GM12878 (cell line): ENCODE data around the gene CD177. TPM values are rescaled to one million over a fixed set of nuclear protein-coding genes. Genes with fewer than 3 reads are reported as not detected.
"Not testable (repeated sequence)": the region's sequence is repeated elsewhere in the genome, so short reads cannot be mapped to it uniquely, and the experiment has no call there.

Experiments
- ATAC-seq: fragments of 200-7000 bp; cut with Tn5 transposase; 3 replicates; pipeline ENCODE4 v1.9.1; 2020; ENCODE audit warnings: mild to moderate bottlenecking, moderate library complexity
- BruUV-seq: library from RNA; stranded (reverse); fragments of 400-500 nt; replicated peaks from 2 replicates; lab custom pipeline; 2021; lab: Mats Ljungman, UMichigan
- CTCF ChIA-PET: fragments of 300-600 bp; sonication (Branson Sonifier 250); formaldehyde crosslinking; extraction: SDS; loops from one replicate; lab custom pipeline; 2021; ENCODE audit warnings: inconsistent platforms; lab: Yijun Ruan, JAX
- POLR2A ChIA-PET: fragments of 350-600 bp; formaldehyde crosslinking; extraction: SDS; loops from one replicate; lab custom pipeline; 2021; ENCODE audit warnings: inconsistent platforms; lab: Charles Lee
- RAD21 ChIA-PET: fragments of 300-600 bp; sonication (Branson Sonifier 250); formaldehyde crosslinking; loops from one replicate; lab custom pipeline; 2023; ENCODE audit warnings: antibody characterized with exemption; ENCODE audit not compliant: unreplicated experiment; lab: Charles Lee
- SMC1A ChIA-PET: fragments of 300-600 bp; sonication (Branson Sonifier 250); formaldehyde crosslinking; loops from one replicate; lab custom pipeline; 2023; ENCODE audit not compliant: unreplicated experiment, uncharacterized antibody; lab: Charles Lee
- DNase-seq: peaks from one replicate; pipeline ENCODE4 v3.0.0-alpha.2; 2011; ENCODE audit warnings: low read depth, low spot score
- FAIRE-seq: peaks from 3 replicates; lab custom pipeline; 2011; peaks lifted over from hg19 to GRCh38; lab: Jason Lieb, UNC
- H2AFZ ChIP-seq: 2 replicates; pipeline ENCODE4 v1.6.0; 2011; ENCODE audit warnings: low read depth, low read length, control low read depth; ENCODE audit not compliant: control insufficient read depth
- H3K27ac ChIP-seq: 2 replicates; pipeline ENCODE4 v1.5.1; 2011; ENCODE audit warnings: control low read depth; ENCODE audit not compliant: control insufficient read depth, insufficient read depth
- H3K27me3 ChIP-seq, 2 experiments: replicated peaks in 1 of 2; 2 replicates each; pipeline versions ENCODE4 v1.6.0 to v1.6.1; 2011; ENCODE audit warnings: low read length in 1 of 2; ENCODE audit not compliant: control insufficient read depth in 2 of 2, insufficient read depth in 2 of 2
- H3K36me3 ChIP-seq, 2 experiments: 2 replicates each; pipeline ENCODE4 v1.5.1; 2011; ENCODE audit warnings: low read length in 1 of 2; ENCODE audit not compliant: control insufficient read depth in 2 of 2, insufficient read depth in 2 of 2
- H3K4me1 ChIP-seq: 2 replicates; pipeline ENCODE4 v1.6.1; 2011; ENCODE audit warnings: mild to moderate bottlenecking, low read length, moderate library complexity, mixed read lengths; ENCODE audit not compliant: control insufficient read depth, insufficient read depth
- H3K4me2 ChIP-seq: 2 replicates; pipeline ENCODE4 v1.6.0; 2011; ENCODE audit warnings: control low read depth; ENCODE audit not compliant: control insufficient read depth, insufficient read depth
- H3K4me3 ChIP-seq: fragments of 200-600 bp; sonication (generic); 2 replicates; pipeline ENCODE4 v1.5.1; 2016
- H3K79me2 ChIP-seq: 2 replicates; pipeline ENCODE4 v1.6.0; 2011; ENCODE audit warnings: low read length; ENCODE audit not compliant: control insufficient read depth, insufficient read depth
- H3K9ac ChIP-seq: 2 replicates; pipeline ENCODE4 v1.8.0; 2011; ENCODE audit warnings: low read length, control low read depth, mixed read lengths; ENCODE audit not compliant: control insufficient read depth, insufficient read depth
- H3K9me3 ChIP-seq: replicated peaks from 3 replicates; pipeline ENCODE4 v1.5.1; 2011; ENCODE audit warnings: mild to moderate bottlenecking, low read length; ENCODE audit not compliant: control insufficient read depth, insufficient read depth
- H4K20me1 ChIP-seq: 2 replicates; pipeline ENCODE4 v1.6.0; 2011; ENCODE audit not compliant: control insufficient read depth, insufficient read depth
- WGBS: methylation state at CpG from one replicate; pipeline ENCODE4 v1.1.6; 2016; ENCODE audit warnings: low lambda C conversion rate; ENCODE audit not compliant: insufficient replicate concordance, insufficient coverage; ENCODE audit errors: missing lambda C conversion rate; 5-methylcytosine and 5-hydroxymethylcytosine counted together
- in situ Hi-C: fragments of 300-500 bp; cut with MboI; formaldehyde crosslinking; loops from 9 replicates; pipeline ENCODE4 v1.14.3; 2018; ENCODE audit warnings: mixed read lengths
- intact Hi-C: fragments of 100-400 bp; cut with micrococcal nuclease; formaldehyde crosslinking; loops from one replicate; pipeline ENCODE4 v1.14.2; 2022; ENCODE audit not compliant: unreplicated experiment
- polyA plus RNA-seq, 11 experiments: library from polyadenylated mRNA; depleted of rRNA in 4 of 11; unstranded in 6 of 11; stranded (reverse) in 5 of 11; fragments of >200 nt; fragmentation: Nextera tagmentation in 4 of 11; fragmentation: Illumina TruSeq in 1 of 11; extraction: Ambion mirVana in 4 of 11; extraction: Trizol in 1 of 11; gene quantifications; 1 replicate in 1 of 11; 2 replicates in 10 of 11; pipeline versions ENCODE4 v1.2.1 to v1.2.3, GENCODE V29; 2011 to 2016; ENCODE audit warnings: inconsistent platforms in 2 of 11, missing spikeins in 2 of 11, low read depth in 1 of 11
- total RNA-seq, 4 experiments: library from RNA; depleted of rRNA in 3 of 4; stranded (reverse); fragments of >200 nt in 3 of 4; fragmentation: Illumina TruSeq in 1 of 4; extraction: Trizol in 1 of 4; gene quantifications; 2 replicates each; pipeline versions ENCODE4 v1.2.1 to v1.2.3, GENCODE V29; 2013 to 2021

CD177 gene
- total and polyA plus RNA-seq, 10 of the 15 experiments (the other 5 are each of a cell fraction or from before 2014, with no cell fraction given) = not detected

DNA sequence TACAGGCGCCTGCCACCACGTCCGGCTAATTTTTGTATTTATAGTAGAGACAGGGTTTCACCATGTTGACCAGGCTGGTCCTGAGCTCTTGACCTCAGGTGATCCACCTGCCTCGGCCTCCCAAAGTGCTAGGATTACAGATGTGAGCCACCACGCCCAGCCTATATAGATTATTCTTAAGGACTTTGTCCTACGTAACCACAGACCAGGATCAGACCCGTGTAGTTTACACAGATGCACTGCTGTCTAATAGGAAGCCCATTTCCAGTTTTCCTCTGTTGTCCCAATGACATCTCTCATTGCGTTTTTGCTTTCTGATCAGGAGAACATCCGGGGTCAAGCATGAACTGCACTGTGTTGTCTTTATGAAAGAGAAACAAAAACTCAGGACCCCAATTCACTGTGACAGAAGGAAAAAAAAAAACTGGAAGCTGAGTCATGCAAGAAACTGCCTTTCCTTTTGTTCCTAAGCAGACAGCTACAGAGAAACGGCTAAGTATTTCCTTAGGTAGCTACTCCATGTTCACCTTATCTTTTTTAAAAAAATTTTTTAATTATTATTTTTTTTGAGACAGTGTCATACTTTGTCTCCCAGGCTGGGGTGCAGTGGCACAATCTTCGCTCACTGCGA is 29.2 kb downstream of the CD177 start:
- H3K36me3 ChIP-seq, H3K4me3 ChIP-seq, H3K27ac ChIP-seq, POLR2A ChIA-PET, BruUV-seq, H3K79me2 ChIP-seq, SMC1A ChIA-PET, in situ Hi-C loops, H3K4me1 ChIP-seq, H3K27me3 ChIP-seq, FAIRE-seq, CTCF ChIA-PET, ATAC-seq, H4K20me1 ChIP-seq, H3K9me3 ChIP-seq, RAD21 ChIA-PET, H3K4me2 ChIP-seq, DNase-seq, H2AFZ ChIP-seq, H3K9ac ChIP-seq, intact Hi-C loops: not testable (repeated sequence)
- WGBS = 25% methylated on average over 12 of the region's 12 CpGs

DNA sequence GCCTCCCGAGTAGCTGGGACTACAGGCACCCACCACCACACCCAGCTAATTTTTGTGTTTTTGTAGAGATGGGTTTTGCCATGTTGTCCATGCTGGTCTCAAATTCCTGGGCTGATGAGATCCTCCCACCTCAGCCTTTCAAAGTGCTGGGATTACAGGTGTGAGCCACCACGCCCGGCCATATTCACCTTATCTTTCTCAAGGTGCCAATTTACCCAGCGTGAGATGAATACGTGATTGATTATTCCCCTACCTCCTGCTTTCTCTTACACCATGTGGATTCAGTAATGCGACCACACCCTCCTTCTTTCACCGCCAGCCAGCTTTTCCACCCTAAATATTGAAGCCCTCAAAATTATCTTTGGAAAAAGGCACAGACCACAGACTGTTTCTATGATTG is 29.8 kb downstream of the CD177 start:
- H3K27me3 ChIP-seq = not testable (repeated sequence)
- 84% methylated on average over 7 of the region's 7 CpGs for WGBS

DNA sequence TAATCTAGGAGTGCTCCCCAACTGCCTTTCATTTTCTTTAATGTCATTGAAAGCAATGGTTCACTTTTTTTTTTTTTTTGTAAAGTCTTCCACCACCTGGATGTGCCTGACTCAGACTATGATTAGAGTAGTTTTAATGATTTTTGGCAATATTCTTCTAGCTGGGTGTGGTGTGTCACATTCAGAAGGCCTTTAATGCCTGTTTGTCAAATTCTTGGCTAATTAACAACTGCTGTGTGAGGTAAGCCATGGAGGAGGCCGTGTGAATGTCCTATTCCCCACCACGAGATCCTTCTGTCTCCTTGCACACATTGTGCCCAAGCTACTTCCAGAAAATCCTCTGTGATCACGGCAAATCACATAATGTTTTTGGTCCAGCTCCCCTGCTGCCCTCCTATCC is 30.3 kb downstream of the CD177 start:
- intact Hi-C loops, H3K9ac ChIP-seq, H3K27me3 ChIP-seq, RAD21 ChIA-PET, CTCF ChIA-PET, DNase-seq, H3K27ac ChIP-seq, POLR2A ChIA-PET, H3K4me1 ChIP-seq, H2AFZ ChIP-seq, H3K9me3 ChIP-seq, H4K20me1 ChIP-seq, H3K4me2 ChIP-seq, SMC1A ChIA-PET, H3K79me2 ChIP-seq, BruUV-seq, FAIRE-seq, ATAC-seq, in situ Hi-C loops, H3K36me3 ChIP-seq, H3K4me3 ChIP-seq: not testable (repeated sequence)
- WGBS = 12% methylated on average over 3 of the region's 3 CpGs

More for the DNA sequence above, 29.8 kb downstream of the CD177 start:
- DNase-seq, CTCF ChIA-PET, H3K79me2 ChIP-seq, in situ Hi-C loops, POLR2A ChIA-PET, BruUV-seq, intact Hi-C loops, H4K20me1 ChIP-seq, H3K27ac ChIP-seq, FAIRE-seq, H3K4me1 ChIP-seq, SMC1A ChIA-PET, H3K4me3 ChIP-seq, RAD21 ChIA-PET, H3K9ac ChIP-seq, H3K4me2 ChIP-seq, H2AFZ ChIP-seq, ATAC-seq, H3K36me3 ChIP-seq, H3K9me3 ChIP-seq: not testable (repeated sequence)

GRCh38 chr19:43390903-43391551 is 37.5 kb downstream of the CD177 start:
- CTCF ChIA-PET, H3K9ac ChIP-seq, FAIRE-seq, in situ Hi-C loops, H3K4me2 ChIP-seq, H3K79me2 ChIP-seq, H3K27me3 ChIP-seq, H3K4me3 ChIP-seq, intact Hi-C loops, BruUV-seq, H3K4me1 ChIP-seq, POLR2A ChIA-PET, RAD21 ChIA-PET, H3K27ac ChIP-seq, H3K36me3 ChIP-seq, ATAC-seq, SMC1A ChIA-PET, H4K20me1 ChIP-seq, DNase-seq, H3K9me3 ChIP-seq, H2AFZ ChIP-seq: not testable (repeated sequence)
- 27% methylated on average over 11 of the region's 11 CpGs for WGBS
